Osteoblast (primary cell): ENCODE measurements around the gene PTPRK. TPM values are rescaled to one million over a fixed set of nuclear protein-coding genes. Genes with fewer than 3 reads are reported as not detected.

Experiments
- DNase-seq: peaks from one replicate; pipeline ENCODE4 v3.0.0; 2011; ENCODE audit warnings: low spot score, mixed read lengths; ENCODE audit not compliant: insufficient read length; ENCODE audit errors: missing footprints
- H2AFZ ChIP-seq: 2 replicates; pipeline ENCODE4 v1.6.0; 2011; ENCODE audit warnings: mild to moderate bottlenecking, low read length
- H3K27ac ChIP-seq: 2 replicates; pipeline ENCODE4 v1.5.1; 2011; ENCODE audit warnings: mild to moderate bottlenecking, low read depth, low read length, moderate library complexity
- H3K27me3 ChIP-seq: 2 replicates; pipeline ENCODE4 v1.6.0; 2012; ENCODE audit warnings: mild to moderate bottlenecking, control low read depth, inconsistent platforms, low read length, moderate library complexity; ENCODE audit not compliant: insufficient read depth
- H3K36me3 ChIP-seq: 2 replicates; pipeline ENCODE4 v1.5.1; 2011; ENCODE audit warnings: mild to moderate bottlenecking, low read length, control low read depth, moderate library complexity; ENCODE audit not compliant: insufficient read depth
- H3K4me1 ChIP-seq: 2 replicates; pipeline ENCODE4 v1.5.1; 2011; ENCODE audit warnings: mild to moderate bottlenecking, low read length, control low read depth, moderate library complexity; ENCODE audit not compliant: insufficient read depth
- H3K4me2 ChIP-seq: 2 replicates; pipeline ENCODE4 v1.6.0; 2011; ENCODE audit warnings: mild to moderate bottlenecking, low read length; ENCODE audit not compliant: insufficient read depth
- H3K4me3 ChIP-seq: fragments of 200-600 bp; sonication (generic); 3 replicates; pipeline ENCODE4 v1.5.1; 2012; ENCODE audit warnings: mild to moderate bottlenecking, low read length, inconsistent platforms; ENCODE audit not compliant: insufficient read depth
- H3K79me2 ChIP-seq: 2 replicates; pipeline ENCODE4 v1.6.0; 2012; ENCODE audit warnings: mild to moderate bottlenecking, low read length, control low read depth, inconsistent platforms; ENCODE audit not compliant: insufficient read depth
- H3K9me3 ChIP-seq: 2 replicates; pipeline ENCODE4 v1.5.1; 2011; ENCODE audit warnings: low read depth, low read length, control low read depth
- H4K20me1 ChIP-seq: 2 replicates; pipeline ENCODE4 v1.6.0; 2012; ENCODE audit warnings: mild to moderate bottlenecking, low read length, control low read depth; ENCODE audit not compliant: insufficient read depth
- total RNA-seq: library from RNA; depleted of rRNA; stranded (reverse); fragments of >200 nt; gene quantifications from 2 replicates; pipeline ENCODE4 v1.2.3, GENCODE V29; 2012
- TF ChIP-seq, protein P1 (sequence below): IDR thresholded peaks from 2 replicates; pipeline ENCODE4 v1.5.1; 2011; ENCODE audit warnings: mild to moderate bottlenecking, low read depth, low read length, moderate library complexity; ENCODE audit errors: extremely low read depth

Gene PTPRK
- total RNA-seq, 1 donor: 165 TPM

DNA sequence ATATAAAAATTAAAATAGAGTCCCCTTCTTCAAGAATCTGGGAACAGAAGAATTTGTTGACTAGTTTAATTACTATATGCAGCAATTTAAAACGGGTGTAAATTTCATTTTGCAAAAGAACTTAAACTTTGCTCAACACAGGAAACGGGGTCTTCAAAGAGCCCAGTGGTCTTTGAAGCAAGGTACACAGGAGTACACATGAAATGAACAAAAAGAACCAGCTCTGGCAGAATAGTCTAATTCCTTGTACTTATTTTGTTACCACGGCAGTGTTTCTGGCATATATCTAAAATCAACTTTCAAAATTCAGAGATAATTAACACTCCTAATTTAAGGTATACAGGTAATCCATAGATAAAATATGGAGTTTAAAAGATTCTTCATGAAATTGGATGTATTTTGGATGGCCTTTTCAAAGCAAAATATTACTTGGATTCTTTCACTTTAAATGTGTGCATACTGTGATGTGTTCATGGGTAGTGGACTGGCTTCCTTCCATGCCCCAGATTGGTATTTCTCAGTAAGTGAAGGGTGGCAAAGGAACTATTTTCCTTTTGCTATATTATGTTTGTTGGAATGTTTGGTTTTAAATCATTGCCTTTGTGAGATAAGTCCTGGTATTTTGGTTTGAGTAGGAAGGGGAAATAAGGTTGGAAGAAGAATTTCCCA, 522.8 kb downstream of the PTPRK start:
- H3K36me3 ChIP-seq: no peaks in the 10 kb centered on the region
- no peaks in the 10 kb centered on the region for H3K79me2 ChIP-seq
- H3K4me3 ChIP-seq: no peak overlapping the region
- H3K4me1 ChIP-seq: no peaks in the 10 kb centered on the region
- TF ChIP-seq, protein P1, sequence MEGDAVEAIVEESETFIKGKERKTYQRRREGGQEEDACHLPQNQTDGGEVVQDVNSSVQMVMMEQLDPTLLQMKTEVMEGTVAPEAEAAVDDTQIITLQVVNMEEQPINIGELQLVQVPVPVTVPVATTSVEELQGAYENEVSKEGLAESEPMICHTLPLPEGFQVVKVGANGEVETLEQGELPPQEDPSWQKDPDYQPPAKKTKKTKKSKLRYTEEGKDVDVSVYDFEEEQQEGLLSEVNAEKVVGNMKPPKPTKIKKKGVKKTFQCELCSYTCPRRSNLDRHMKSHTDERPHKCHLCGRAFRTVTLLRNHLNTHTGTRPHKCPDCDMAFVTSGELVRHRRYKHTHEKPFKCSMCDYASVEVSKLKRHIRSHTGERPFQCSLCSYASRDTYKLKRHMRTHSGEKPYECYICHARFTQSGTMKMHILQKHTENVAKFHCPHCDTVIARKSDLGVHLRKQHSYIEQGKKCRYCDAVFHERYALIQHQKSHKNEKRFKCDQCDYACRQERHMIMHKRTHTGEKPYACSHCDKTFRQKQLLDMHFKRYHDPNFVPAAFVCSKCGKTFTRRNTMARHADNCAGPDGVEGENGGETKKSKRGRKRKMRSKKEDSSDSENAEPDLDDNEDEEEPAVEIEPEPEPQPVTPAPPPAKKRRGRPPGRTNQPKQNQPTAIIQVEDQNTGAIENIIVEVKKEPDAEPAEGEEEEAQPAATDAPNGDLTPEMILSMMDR: no peak
- DNase-seq: no peak
- no peaks in the 10 kb centered on the region for H3K9me3 ChIP-seq
- H2AFZ ChIP-seq: no peak overlapping the region
- no peaks in the 10 kb centered on the region for H3K27me3 ChIP-seq
- H3K27ac ChIP-seq: no peak overlapping the region
- H4K20me1 ChIP-seq: no peaks in the 10 kb centered on the region
- H3K4me2 ChIP-seq: no peak overlapping the region

DNA sequence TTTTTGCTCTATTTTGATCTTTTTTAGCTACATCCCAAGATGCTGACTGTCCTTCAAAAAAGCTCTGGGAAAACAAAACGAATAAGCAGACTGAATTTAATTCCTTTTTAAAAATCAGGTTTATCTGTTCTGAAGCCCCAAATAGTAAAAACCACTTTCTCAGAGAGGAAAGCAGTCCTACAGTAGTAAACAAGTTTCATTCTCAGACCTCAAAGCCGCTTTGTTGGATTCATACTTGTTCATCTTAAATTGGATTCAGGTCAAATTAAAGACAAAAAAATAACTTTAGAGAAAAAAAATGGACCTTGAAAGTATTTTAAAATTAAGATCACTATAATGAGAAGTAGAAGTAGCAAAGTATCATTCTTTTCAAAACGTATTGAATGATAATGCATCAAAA, 523.5 kb downstream of the PTPRK start:
- H3K36me3 ChIP-seq: no peaks in the 10 kb centered on the region
- no peak overlapping the region for H2AFZ ChIP-seq
- DNase-seq: no peak
- H3K4me2 ChIP-seq: no peak overlapping the region
- no peaks in the 10 kb centered on the region for H3K4me1 ChIP-seq
- H4K20me1 ChIP-seq: no peaks in the 10 kb centered on the region
- TF ChIP-seq, protein P1: no peak
- H3K9me3 ChIP-seq: no peaks in the 10 kb centered on the region
- H3K4me3 ChIP-seq: no peak overlapping the region
- H3K27me3 ChIP-seq: no peaks in the 10 kb centered on the region
- H3K27ac ChIP-seq: no peak overlapping the region
- no peaks in the 10 kb centered on the region for H3K79me2 ChIP-seq

DNA sequence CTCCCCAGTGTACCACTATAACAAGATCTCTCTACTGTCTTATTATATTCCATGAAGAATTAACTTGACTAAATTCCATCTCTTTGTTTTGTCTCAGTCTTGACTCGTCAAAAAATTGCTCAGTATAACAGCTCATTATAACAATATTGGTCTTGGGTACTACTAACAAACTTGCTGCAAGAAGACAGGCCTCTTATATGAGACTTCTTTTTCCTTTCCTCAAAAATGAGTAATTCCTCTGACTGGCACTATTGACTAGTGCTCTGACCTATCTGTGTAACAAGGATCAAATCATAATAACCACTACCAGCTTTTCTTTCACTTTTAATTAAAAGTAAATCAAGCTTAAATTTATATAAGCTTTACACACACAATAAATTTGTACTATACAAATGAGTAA, 528.3 kb downstream of the PTPRK start:
- H3K4me1 ChIP-seq: no peaks in the 10 kb centered on the region
- no peak for DNase-seq
- H3K4me2 ChIP-seq: peak overlapping the region; percentile 33
- no peak overlapping the region for H2AFZ ChIP-seq
- H3K79me2 ChIP-seq: no peaks in the 10 kb centered on the region
- H3K27me3 ChIP-seq: no peaks in the 10 kb centered on the region
- no peaks in the 10 kb centered on the region for H3K36me3 ChIP-seq
- no peaks in the 10 kb centered on the region for H4K20me1 ChIP-seq
- TF ChIP-seq, protein P1: no peak
- peak overlapping the region; percentile 35 for H3K27ac ChIP-seq
- no peaks in the 10 kb centered on the region for H3K9me3 ChIP-seq
- H3K4me3 ChIP-seq: no peak overlapping the region

DNA sequence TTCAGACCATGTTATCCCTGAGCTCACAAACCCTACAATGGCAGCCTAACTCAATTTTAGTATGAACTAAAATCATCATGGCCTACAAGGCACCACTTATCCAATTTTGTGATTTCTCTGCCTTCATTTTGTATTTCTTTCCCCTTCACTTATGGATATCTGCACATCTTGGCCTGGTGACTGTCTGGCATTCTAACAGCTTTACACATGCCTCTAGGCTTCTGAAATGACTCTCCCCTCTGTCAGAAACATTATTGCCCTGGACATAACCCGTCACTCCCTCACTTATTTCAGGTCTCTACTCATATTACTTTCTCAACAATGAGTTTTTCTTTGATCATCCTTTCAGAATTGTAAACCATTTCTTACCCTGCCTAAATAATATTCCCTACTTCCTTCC, 530.3 kb downstream of the PTPRK start:
- no peak for DNase-seq
- Histone ChIP-seq H3K9me3 (no peaks in the 10 kb centered on the region), H3K27ac (no peak overlapping the region), H2AFZ (no peak overlapping the region), H3K79me2 (no peaks in the 10 kb centered on the region), H3K4me3 (no peak overlapping the region), H3K4me1 (no peaks in the 10 kb centered on the region), H4K20me1 (no peaks in the 10 kb centered on the region), H3K27me3 (no peaks in the 10 kb centered on the region), H3K36me3 (peaks cover 8% of the 10 kb centered on the region), H3K4me2 (no peak overlapping the region)
- TF ChIP-seq, protein P1: no peak
